ENCODE measurements around the gene ABCC10.
"Not testable (repeated sequence)": the region's sequence is repeated elsewhere in the genome, so short reads cannot be mapped to it uniquely, and the experiment has no call there.

Gene ABCC10

DNA sequence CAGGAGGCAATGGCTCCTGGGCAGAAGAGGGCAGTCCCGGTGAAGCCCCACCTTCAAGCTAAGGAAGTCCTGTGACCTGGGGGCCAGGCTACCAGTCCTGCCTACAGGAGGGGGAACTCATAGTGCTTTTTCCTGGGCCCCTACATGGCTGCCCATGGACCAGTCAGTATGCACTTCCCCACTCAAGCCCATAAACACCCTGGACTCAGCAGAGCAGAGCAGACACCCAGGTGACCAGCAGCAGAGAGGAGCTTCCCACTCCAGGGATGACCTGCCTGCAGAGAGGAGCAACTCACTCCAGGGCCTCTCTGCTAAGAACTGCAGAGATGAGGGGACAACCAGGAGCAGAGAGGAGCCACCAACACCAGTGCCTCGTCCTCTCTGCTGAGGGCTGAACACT, 14.3 kb upstream of the ABCC10 start:
- H3K9me3 ChIP-seq (ENCODE audit: control insufficient read depth, insufficient read depth, low read length): peaks cover 13% of the 10 kb centered on the region
- no peak overlapping the region for H3K4me3 ChIP-seq (ENCODE audit: low read length)
- peaks cover 4% of the 10 kb centered on the region for H3K27me3 ChIP-seq (ENCODE audit: control insufficient read depth, low read length)
- no peak overlapping the region for H3K27ac ChIP-seq (ENCODE audit: low read depth, low read length)
- H3K4me1 ChIP-seq (ENCODE audit: control insufficient read depth, low read length): no peaks in the 10 kb centered on the region
- peaks cover 4% of the 10 kb centered on the region; the same call in 1 of the 2 replicates for H3F3A ChIP-seq (ENCODE audit: control insufficient read depth, insufficient read depth)
- no peaks in the 10 kb centered on the region for H4K20me1 ChIP-seq (ENCODE audit: control insufficient read depth, insufficient read depth, low read depth, low read length)
- no peaks in the 10 kb centered on the region for H3K79me2 ChIP-seq (ENCODE audit: control insufficient read depth, low read length)
- no peak for TF ChIP-seq EZH2phosphoT487 (IDR thresholded peaks at IDR 0.05; ENCODE audit: borderline replicate concordance, low read length)
- TF ChIP-seq, protein P1, sequence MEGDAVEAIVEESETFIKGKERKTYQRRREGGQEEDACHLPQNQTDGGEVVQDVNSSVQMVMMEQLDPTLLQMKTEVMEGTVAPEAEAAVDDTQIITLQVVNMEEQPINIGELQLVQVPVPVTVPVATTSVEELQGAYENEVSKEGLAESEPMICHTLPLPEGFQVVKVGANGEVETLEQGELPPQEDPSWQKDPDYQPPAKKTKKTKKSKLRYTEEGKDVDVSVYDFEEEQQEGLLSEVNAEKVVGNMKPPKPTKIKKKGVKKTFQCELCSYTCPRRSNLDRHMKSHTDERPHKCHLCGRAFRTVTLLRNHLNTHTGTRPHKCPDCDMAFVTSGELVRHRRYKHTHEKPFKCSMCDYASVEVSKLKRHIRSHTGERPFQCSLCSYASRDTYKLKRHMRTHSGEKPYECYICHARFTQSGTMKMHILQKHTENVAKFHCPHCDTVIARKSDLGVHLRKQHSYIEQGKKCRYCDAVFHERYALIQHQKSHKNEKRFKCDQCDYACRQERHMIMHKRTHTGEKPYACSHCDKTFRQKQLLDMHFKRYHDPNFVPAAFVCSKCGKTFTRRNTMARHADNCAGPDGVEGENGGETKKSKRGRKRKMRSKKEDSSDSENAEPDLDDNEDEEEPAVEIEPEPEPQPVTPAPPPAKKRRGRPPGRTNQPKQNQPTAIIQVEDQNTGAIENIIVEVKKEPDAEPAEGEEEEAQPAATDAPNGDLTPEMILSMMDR (IDR thresholded peaks at IDR 0.05; ENCODE audit: low read depth, low read length, poor library complexity, severe bottlenecking): no peak
- H3K9me2 ChIP-seq (replicated peaks; ENCODE audit: control insufficient read depth, low read length): no peaks in the 10 kb centered on the region
- H3K36me3 ChIP-seq (ENCODE audit: control insufficient read depth, low read length): peaks cover 18% of the 10 kb centered on the region
- no peak overlapping the region for H3K4me2 ChIP-seq (ENCODE audit: low read length)

DNA sequence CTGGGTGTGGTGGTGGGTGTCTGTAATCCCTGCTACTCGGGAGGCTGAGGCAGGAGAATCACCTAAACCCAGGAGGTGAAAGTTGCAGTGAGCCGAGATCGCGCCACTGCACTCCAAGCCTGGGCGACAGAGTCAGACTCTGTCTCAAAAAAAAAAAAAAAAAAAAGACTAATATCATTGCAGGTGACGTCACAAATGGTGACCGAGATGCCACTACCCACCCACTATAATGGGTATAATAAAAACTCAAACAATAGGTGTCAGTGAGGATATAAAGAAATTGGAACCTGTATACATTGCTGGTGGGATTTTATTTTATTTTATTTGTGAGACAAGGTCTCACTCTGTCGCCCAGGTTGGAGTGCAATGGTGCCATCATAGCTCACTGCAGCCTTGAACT, 12.1 kb upstream of the ABCC10 start:
- H4K20me1 ChIP-seq (ENCODE audit: control insufficient read depth, insufficient read depth, low read depth, low read length); H3K27me3 ChIP-seq (ENCODE audit: control insufficient read depth, low read length); H3K79me2 ChIP-seq (ENCODE audit: control insufficient read depth, low read length); H3K4me2 ChIP-seq (ENCODE audit: low read length); H3F3A ChIP-seq (ENCODE audit: control insufficient read depth, insufficient read depth); H3K4me3 ChIP-seq (ENCODE audit: low read length); H3K27ac ChIP-seq (ENCODE audit: low read depth, low read length); H3K36me3 ChIP-seq (ENCODE audit: control insufficient read depth, low read length); H3K9me2 ChIP-seq (replicated peaks; ENCODE audit: control insufficient read depth, low read length); H3K4me1 ChIP-seq (ENCODE audit: control insufficient read depth, low read length): not testable (repeated sequence)
- H3K9me3 ChIP-seq (ENCODE audit: control insufficient read depth, insufficient read depth, low read length): peaks cover 13% of the 10 kb centered on the region

DNA sequence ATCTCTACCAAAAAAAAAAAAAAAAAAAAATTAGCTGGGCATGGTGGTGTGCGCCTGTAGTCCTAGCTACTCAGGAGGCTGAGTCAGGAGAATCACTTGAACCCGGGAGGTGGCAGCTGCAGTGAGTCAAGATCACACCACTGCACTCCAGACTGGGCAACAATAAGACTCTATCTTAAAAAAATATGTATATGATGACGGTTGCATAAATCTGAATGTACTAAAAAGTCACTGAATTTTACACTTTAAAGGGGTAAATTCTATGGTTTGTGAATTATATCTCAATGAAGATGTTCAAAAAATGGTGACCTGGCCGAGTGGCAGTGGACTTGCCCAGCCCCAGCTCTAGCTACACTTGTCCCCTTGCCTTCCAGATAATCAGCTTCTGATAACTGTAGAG, 10.4 kb upstream of the ABCC10 start:
- no peak overlapping the region for H3K4me3 ChIP-seq (ENCODE audit: low read length)
- peaks cover 13% of the 10 kb centered on the region for H3K9me3 ChIP-seq (ENCODE audit: control insufficient read depth, insufficient read depth, low read length)
- H3K9me2 ChIP-seq (replicated peaks; ENCODE audit: control insufficient read depth, low read length): no peaks in the 10 kb centered on the region
- no peak for TF ChIP-seq EZH2phosphoT487 (IDR thresholded peaks at IDR 0.05; ENCODE audit: borderline replicate concordance, low read length)
- TF ChIP-seq, protein P1 (IDR thresholded peaks at IDR 0.05; ENCODE audit: low read depth, low read length, poor library complexity, severe bottlenecking): no peak
- H3K27ac ChIP-seq (ENCODE audit: low read depth, low read length): no peak overlapping the region
- H3K27me3 ChIP-seq (ENCODE audit: control insufficient read depth, low read length): peaks cover 4% of the 10 kb centered on the region
- H3F3A ChIP-seq (ENCODE audit: control insufficient read depth, insufficient read depth): no peaks in the 10 kb centered on the region
- H3K36me3 ChIP-seq (ENCODE audit: control insufficient read depth, low read length): no peaks in the 10 kb centered on the region
- no peaks in the 10 kb centered on the region for H3K79me2 ChIP-seq (ENCODE audit: control insufficient read depth, low read length)
- no peak overlapping the region for H3K4me2 ChIP-seq (ENCODE audit: low read length)
- no peaks in the 10 kb centered on the region for H4K20me1 ChIP-seq (ENCODE audit: control insufficient read depth, insufficient read depth, low read depth, low read length)
- H3K4me1 ChIP-seq (ENCODE audit: control insufficient read depth, low read length): no peaks in the 10 kb centered on the region

DNA sequence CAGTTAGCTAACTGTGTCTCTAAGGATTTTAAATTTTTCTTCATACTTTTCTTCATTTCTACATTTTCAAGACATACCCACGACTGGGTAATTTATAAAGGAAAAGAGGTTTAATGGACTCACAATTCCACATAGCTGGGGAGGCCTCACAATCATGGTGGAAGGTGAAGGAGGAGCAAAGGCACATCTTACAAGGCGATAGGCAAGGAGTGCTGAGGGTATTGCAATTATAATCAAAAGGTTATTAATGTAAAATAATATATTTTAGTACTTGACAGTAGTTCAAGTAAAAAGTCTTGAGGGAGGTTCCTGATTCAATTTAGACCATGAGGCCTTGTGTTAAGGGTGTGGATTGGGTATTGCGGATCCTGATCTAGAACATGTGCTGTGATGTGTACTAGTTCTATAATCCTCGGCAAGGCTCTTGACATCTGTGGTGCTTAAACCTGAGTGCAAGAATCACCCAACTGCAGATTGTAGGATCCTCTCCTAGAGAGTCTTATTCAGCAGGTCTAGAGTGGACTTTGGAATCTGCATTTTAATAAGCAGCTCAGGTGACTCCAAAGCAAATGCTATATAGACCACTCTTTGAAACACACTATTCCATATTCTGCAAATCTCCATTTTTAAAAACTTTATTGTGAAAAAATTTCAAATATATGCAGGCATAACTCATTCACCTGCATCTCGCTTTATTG, 7.2 kb upstream of the ABCC10 start:
- H3K4me1 ChIP-seq (ENCODE audit: control insufficient read depth, low read length): no peaks in the 10 kb centered on the region
- peaks cover 4% of the 10 kb centered on the region for H3K27me3 ChIP-seq (ENCODE audit: control insufficient read depth, low read length)
- H3K27ac ChIP-seq (ENCODE audit: low read depth, low read length): no peak overlapping the region
- H3K36me3 ChIP-seq (ENCODE audit: control insufficient read depth, low read length): no peaks in the 10 kb centered on the region
- H3K9me2 ChIP-seq (replicated peaks; ENCODE audit: control insufficient read depth, low read length): no peaks in the 10 kb centered on the region
- no peak overlapping the region for H3K4me2 ChIP-seq (ENCODE audit: low read length)
- H3K4me3 ChIP-seq (ENCODE audit: low read length): no peak overlapping the region
- H3F3A ChIP-seq (ENCODE audit: control insufficient read depth, insufficient read depth): no peaks in the 10 kb centered on the region
- no peak for TF ChIP-seq EZH2phosphoT487 (IDR thresholded peaks at IDR 0.05; ENCODE audit: borderline replicate concordance, low read length)
- no peaks in the 10 kb centered on the region for H4K20me1 ChIP-seq (ENCODE audit: control insufficient read depth, insufficient read depth, low read depth, low read length)
- H3K9me3 ChIP-seq (ENCODE audit: control insufficient read depth, insufficient read depth, low read length): no peaks in the 10 kb centered on the region
- no peaks in the 10 kb centered on the region for H3K79me2 ChIP-seq (ENCODE audit: control insufficient read depth, low read length)

Data from DOHH2 (cell line).